Activated T-cell treated with anti-CD3 and anti-CD28 coated beads for 48 hours (primary cell): ENCODE results near the gene IL17F.

Experiments used
- DNase-seq: peaks from one replicate; pipeline ENCODE4 v3.0.0-alpha.2; 2020; ENCODE audit warnings: low read depth

The IL17F gene

DNA sequence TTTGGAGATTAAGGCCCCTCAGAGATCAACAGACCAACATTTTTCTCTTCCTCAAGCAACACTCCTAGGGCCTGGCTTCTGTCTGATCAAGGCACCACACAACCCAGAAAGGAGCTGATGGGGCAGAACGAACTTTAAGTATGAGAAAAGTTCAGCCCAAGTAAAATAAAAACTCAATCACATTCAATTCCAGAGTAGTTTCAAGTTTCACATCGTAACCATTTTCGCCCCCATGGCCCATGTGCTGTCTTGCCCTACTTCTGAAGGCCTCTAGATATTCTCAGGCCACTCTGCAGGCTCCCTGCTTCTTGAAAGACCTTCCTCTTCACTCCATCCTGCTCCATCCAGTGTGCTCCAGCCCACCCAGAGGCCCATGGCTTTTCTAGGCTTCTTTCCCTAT lies 53.9 kb downstream of the IL17F start:
- no peak for DNase-seq

DNA sequence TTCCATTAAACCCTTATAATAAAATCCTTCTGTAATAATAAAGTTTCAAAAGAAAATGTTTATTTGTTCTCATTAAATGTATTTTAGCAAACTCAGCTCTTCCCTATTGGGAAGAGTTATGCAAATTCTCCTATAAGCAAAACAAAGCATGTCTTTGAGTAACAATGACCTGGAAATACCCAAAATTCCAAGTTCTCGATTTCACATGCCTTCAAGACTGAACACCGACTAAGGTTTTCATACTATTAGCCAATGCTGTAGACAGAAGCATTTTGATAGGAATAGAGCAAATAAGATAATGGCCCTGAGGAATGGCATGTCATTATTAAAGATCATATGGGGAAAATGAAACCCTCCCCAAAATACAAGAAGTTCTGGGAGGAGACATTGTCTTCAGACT lies 54.3 kb downstream of the IL17F start:
- no peak for DNase-seq

DNA sequence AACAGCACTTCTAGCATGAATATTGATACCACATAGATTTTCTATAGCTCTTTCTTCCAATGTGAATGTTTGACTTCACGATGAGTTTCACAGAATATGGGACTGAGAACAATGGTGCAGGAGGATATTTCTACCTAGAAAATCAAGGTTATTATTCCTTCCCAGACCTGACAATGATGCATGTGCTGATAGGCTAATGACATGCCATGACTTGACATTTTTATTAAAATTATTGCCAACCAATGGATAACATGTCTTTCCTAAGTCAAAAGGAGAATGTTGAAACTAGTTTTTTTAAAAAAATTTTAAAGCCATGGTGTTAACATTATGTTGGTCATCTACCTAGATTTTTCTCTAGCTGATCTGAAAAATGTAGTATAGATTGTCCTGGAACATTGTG lies 57.2 kb downstream of the IL17F start:
- DNase-seq: no peak
